GM21526 (cell line): Measurements from ENCODE around the gene SLC7A4.
"Not testable (repeated sequence)": the region's sequence is repeated elsewhere in the genome, so short reads cannot be mapped to it uniquely, and the experiment has no call there.

Source experiments
- ATAC-seq: cut with Tn5 transposase; IDR thresholded peaks from one replicate; pipeline ENCODE4 v1.9.1; 2021; ENCODE audit warnings: moderate library complexity; ENCODE audit not compliant: unreplicated experiment, low FRiP score

SLC7A4 gene

GRCh38 chr22:21022955-21023614, 9.3 kb downstream of the SLC7A4 start:
- no peak for ATAC-seq

GRCh38 chr22:21022507-21022906, 9.9 kb downstream of the SLC7A4 start:
- ATAC-seq: no peak

GRCh38 chr22:21020802-21021429, 11.4 kb downstream of the SLC7A4 start:
- no peak for ATAC-seq

- ATAC-seq: no peak
Measured at GRCh38 chr22:21018314-21018713, 14.0 kb downstream of the SLC7A4 start.

GRCh38 chr22:21016644-21017420, 15.5 kb downstream of the SLC7A4 start:
- no peak for ATAC-seq

- no peak for ATAC-seq
Measured at GRCh38 chr22:21015466-21016006, 16.8 kb downstream of the SLC7A4 start.

- no peak for ATAC-seq
Measured at GRCh38 chr22:21014726-21015465, 17.5 kb downstream of the SLC7A4 start, which contains the start of gene P2RX6. P2RX6 (plus strand) TSS chr22:21015165; CDS start chr22:21015175, 10 bp downstream.

GRCh38 chr22:21014202-21014725, 18.1 kb downstream of the SLC7A4 start:
- peak; percentile 79 for ATAC-seq

GRCh38 chr22:21013657-21014201, 18.6 kb downstream of the SLC7A4 start:
- no peak for ATAC-seq

GRCh38 chr22:21012446-21013407, 19.6 kb downstream of the SLC7A4 start:
- no peak for ATAC-seq

GRCh38 chr22:21010426-21011113, 21.8 kb downstream of the SLC7A4 start:
- no peak for ATAC-seq

- ATAC-seq: no peak
Measured at GRCh38 chr22:21009638-21010425, 22.5 kb downstream of the SLC7A4 start.

GRCh38 chr22:21009208-21009607, 23.2 kb downstream of the SLC7A4 start:
- ATAC-seq: not testable (repeated sequence)

GRCh38 chr22:21003782-21004181, 28.6 kb downstream of the SLC7A4 start:
- ATAC-seq: no peak

GRCh38 chr22:21001601-21002325, 30.6 kb downstream of the SLC7A4 start, which contains the start of gene THAP7:
THAP7 (minus strand) TSS chr22:21002118; CDS start chr22:21001911, 207 bp downstream.
- peak; percentile 74 for ATAC-seq

GRCh38 chr22:21000987-21001600, 31.3 kb downstream of the SLC7A4 start:
- ATAC-seq: peak; percentile 18
